A549 (cell line): Measurements from ENCODE around the gene XPNPEP1.

ENCODE experiments used
- CHD2 ChIP-seq: fragments of 150-350 bp; IDR thresholded peaks from 2 replicates; pipeline ENCODE4 v1.6.1; 2014; ENCODE audit warnings: low read length; ENCODE audit not compliant: partially characterized antibody
- MYC ChIP-seq: IDR thresholded peaks from 2 replicates; pipeline ENCODE4 v1.6.1; 2012; ENCODE audit warnings: mild to moderate bottlenecking, inconsistent platforms, low read length, improper control_type of control experiment, borderline replicate concordance
- POLR2A ChIP-seq: IDR thresholded peaks from 2 replicates; pipeline ENCODE4 v1.6.1; 2012; ENCODE audit warnings: mild to moderate bottlenecking, low read length
- RAD21 ChIP-seq, 2 experiments: fragments of >200 bp in 1 of 2; sonication (Bioruptor Twin) in 1 of 2; formaldehyde crosslinking in 1 of 2; IDR thresholded peaks in 1 of 2; conservative IDR thresholded peaks in 1 of 2; 2 replicates in 1 of 2; 3 replicates in 1 of 2; pipeline ENCODE4 v1.6.1; 2012 to 2018; ENCODE audit warnings: inconsistent platforms in 1 of 2
- TF ChIP-seq, protein P1 (sequence below): fragments of >200 bp; sonication (Bioruptor Twin); formaldehyde crosslinking; IDR thresholded peaks from 3 replicates; pipeline ENCODE4 v1.5.1; 2016

DNA sequence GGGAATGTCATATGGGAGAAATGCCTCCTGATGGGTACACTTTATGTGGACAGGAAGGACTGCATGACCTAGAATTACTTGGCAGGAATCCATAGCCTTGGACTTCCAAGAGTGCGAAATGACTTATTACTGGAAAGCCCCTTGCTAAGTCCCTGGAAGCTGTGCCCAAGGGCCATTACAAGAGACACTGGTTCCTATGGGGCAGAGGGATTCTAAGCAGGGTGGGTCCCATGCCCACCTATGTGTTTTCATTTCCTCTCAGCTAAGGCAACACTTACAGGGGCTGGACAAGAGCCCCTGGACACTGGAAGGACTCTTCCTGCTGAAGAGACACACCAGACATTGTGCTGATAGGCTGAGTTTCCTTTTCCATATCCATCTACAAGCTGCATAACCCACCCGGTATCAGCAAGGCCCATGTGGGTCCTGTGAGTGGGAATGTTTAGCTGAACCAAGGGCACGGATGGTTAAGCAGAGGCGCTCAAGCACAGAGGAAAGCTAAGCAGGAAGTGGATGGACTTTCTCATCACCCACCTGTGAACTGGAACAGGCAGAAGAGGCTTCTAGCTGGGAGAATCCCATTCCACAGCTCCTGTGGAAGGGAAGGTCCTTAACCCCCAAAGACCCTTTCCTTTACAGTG is 56.2 kb downstream of the XPNPEP1 start:
- TF ChIP-seq, protein P1, sequence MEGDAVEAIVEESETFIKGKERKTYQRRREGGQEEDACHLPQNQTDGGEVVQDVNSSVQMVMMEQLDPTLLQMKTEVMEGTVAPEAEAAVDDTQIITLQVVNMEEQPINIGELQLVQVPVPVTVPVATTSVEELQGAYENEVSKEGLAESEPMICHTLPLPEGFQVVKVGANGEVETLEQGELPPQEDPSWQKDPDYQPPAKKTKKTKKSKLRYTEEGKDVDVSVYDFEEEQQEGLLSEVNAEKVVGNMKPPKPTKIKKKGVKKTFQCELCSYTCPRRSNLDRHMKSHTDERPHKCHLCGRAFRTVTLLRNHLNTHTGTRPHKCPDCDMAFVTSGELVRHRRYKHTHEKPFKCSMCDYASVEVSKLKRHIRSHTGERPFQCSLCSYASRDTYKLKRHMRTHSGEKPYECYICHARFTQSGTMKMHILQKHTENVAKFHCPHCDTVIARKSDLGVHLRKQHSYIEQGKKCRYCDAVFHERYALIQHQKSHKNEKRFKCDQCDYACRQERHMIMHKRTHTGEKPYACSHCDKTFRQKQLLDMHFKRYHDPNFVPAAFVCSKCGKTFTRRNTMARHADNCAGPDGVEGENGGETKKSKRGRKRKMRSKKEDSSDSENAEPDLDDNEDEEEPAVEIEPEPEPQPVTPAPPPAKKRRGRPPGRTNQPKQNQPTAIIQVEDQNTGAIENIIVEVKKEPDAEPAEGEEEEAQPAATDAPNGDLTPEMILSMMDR, result no peak
- TF ChIP-seq CHD2 (no peak), RAD21 (conservative IDR thresholded peaks at IDR 0.05 in 1 of 2, IDR thresholded peaks at IDR 0.05 in 1 of 2) (no peak), POLR2A (no peak), MYC (no peak)
